Mucosa of stomach (tissue), 1 donor: ENCODE measurements around the gene SETBP1.

ENCODE experiments used
- H3K27me3 ChIP-seq: one replicate; pipeline ENCODE4 v1.7.0; 2013; ENCODE audit warnings: mild to moderate bottlenecking, low read length; ENCODE audit not compliant: control insufficient read depth, insufficient read depth
- H3K36me3 ChIP-seq: one replicate; pipeline ENCODE4 v1.7.0; 2013; ENCODE audit warnings: low read length; ENCODE audit not compliant: control insufficient read depth, insufficient read depth
- H3K4me1 ChIP-seq: one replicate; pipeline ENCODE4 v1.7.0; 2013; ENCODE audit warnings: mild to moderate bottlenecking, low read length; ENCODE audit not compliant: control insufficient read depth, insufficient read depth
- H3K4me3 ChIP-seq: one replicate; pipeline ENCODE4 v1.7.0; 2013; ENCODE audit warnings: low read length
- H3K9ac ChIP-seq: one replicate; pipeline ENCODE4 v1.7.0; 2013; ENCODE audit warnings: mild to moderate bottlenecking, low read length, moderate library complexity
- H3K9me3 ChIP-seq: one replicate; pipeline ENCODE4 v1.7.0; 2013; ENCODE audit warnings: mild to moderate bottlenecking, low read length, moderate library complexity; ENCODE audit not compliant: control insufficient read depth
- donor health status: Pancreatic carcinoma.

Gene SETBP1

DNA sequence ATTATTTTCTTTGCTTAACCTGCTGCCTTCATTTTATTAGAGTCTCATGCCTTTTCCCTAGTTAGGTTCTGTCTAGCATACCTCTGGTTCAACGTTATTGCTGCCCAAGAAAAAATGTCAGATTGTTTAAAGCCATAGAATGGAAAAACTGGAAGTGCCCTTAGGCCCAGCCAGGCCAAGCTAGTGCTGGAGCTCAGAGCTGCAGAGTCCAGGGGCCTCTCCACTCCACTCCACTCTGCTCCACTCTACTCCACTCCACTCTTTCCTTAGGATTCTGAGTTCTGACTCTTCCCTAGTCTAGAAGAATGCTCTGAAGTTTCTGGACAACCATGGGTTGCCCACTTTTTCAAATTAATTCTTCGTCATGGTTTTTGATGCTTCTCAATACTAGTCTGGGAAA is 155.6 kb downstream of the SETBP1 start:
- Histone ChIP-seq H3K9me3 (no peaks in the 10 kb centered on the region), H3K4me3 (no peak overlapping the region), H3K9ac (no peak overlapping the region), H3K27me3 (no peaks in the 10 kb centered on the region), H3K36me3 (no peaks in the 10 kb centered on the region), H3K4me1 (peaks cover 10% of the 10 kb centered on the region)

DNA sequence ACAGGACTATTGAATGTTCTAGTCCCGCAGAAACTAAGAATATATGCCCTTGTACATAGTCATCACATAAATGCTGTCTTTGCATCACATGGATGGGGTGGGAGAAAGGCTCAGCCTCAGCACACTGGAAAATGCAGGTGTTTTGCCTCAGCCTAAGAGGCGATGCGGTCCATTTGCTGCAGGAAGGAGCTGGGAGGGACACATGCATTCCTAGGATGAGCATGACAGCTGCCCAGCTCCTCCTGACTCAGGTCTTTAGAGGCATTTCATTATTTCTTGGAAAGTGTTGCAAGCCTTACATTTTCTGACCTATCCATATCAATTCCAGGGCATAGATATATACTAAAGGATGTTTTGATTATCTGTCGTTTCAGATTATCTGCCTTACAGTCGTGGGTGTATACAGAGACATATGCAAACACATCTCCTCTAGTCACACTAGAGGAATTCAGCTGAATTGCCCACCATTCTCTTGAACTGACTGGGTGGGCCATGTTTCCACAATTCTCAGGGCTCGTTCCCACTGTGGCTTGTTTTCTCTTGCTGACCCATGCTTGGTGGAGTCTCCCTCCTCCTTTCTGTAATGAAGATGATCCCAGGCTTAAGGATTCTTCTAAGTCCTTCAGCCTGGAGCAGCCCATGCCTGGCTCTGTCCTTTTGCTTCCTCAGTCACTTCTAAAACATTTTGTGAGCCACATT is 156.9 kb downstream of the SETBP1 start:
- H3K9ac ChIP-seq, result no peak overlapping the region
- H3K27me3 ChIP-seq, result no peaks in the 10 kb centered on the region
- H3K4me1 ChIP-seq, result peaks cover 16% of the 10 kb centered on the region
- H3K4me3 ChIP-seq, result no peak overlapping the region
- H3K9me3 ChIP-seq, result no peaks in the 10 kb centered on the region
- no peaks in the 10 kb centered on the region for H3K36me3 ChIP-seq

DNA sequence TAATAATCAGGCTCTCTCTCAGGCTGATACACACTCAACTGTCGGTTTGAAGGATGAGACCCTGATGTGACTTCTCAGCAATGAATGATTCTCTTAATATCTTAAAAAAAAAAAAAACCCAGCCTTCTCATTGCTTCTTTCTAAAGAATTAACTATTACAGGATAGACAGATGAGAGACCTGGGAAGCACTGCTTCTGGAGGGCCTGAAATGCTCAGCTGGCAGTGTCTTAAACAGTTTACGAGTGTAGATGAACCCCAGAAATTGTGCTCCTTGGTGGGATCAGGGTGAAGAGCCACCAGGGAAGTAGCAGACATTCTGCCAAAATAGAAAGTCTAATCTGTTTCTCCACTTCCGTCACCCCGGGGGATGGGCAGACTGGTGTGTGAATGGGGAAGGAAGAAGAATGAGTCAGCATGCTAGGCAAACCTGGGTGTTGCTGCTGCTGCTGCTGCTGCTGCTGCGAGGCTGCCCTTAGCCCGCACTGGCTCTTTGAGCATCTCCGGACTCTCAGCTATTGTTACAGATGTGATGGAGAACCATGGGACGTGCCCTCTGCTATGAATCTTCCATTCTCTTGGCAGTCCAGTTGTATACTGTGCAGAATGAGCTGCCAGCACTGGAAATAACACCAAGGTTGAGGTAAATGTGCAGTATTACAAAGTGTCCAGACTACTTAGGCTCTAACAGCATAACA is 158.4 kb downstream of the SETBP1 start:
- H3K36me3 ChIP-seq, result no peaks in the 10 kb centered on the region
- no peaks in the 10 kb centered on the region for H3K27me3 ChIP-seq
- H3K9me3 ChIP-seq, result no peaks in the 10 kb centered on the region
- no peak overlapping the region for H3K9ac ChIP-seq
- H3K4me3 ChIP-seq, result no peak overlapping the region
- H3K4me1 ChIP-seq, result peaks cover 16% of the 10 kb centered on the region

DNA sequence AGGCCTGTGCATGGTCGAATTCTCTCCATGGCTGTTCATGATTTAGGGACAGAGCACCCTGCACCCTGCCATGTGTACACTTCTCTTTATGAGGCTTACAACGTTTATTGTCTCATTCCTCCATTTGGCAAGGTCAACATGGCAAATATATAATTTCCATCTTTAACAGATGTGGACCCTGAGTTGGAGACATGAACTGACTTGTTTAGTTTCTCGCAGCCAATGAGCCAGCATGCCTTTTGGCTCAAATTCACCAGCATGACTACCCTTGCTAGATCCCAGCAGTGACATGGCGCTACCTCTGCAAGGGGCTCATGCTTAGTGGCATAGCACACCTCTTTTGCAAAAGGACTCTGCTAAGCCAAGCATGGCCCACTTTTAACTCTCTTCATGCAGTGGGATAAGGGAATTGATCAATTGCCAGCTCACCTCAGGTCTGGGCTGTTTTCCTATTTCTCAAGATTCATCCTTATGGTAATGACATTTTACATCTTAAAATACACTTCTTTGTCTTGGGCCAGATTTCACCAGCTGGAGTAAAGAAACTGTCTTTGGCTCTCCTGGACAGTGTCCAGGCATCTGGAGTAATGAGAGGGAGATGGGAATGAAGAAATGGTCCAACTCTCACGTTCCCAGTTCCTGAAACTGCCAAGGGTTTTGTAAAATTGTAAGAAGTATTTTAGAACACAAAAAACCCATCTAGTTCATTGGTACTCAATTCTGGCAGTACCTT is 159.5 kb downstream of the SETBP1 start:
- H3K9ac ChIP-seq, result no peak overlapping the region
- H3K36me3 ChIP-seq, result no peaks in the 10 kb centered on the region
- peaks cover 16% of the 10 kb centered on the region for H3K4me1 ChIP-seq
- H3K4me3 ChIP-seq, result no peak overlapping the region
- H3K9me3 ChIP-seq, result no peaks in the 10 kb centered on the region
- H3K27me3 ChIP-seq, result no peaks in the 10 kb centered on the region

DNA sequence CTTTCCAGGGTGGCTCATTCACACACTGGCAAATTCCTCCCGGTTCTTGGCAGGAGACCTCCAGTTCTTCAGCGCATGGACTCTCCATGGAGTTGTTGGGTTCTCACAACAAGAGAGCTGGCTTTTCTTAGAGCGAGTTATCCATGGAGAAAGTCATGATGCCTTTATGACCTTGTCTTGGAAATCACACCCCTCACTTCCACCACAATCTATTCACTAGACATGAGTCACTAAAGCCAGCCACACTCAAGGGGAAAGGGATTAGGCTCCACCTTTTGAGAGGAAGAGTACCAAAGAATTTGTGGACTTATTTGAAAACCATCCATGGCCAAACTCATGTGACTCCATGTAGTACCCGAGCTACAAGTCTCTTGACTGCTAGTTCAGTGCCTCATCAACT is 160.5 kb downstream of the SETBP1 start:
- Histone ChIP-seq H3K9me3 (no peaks in the 10 kb centered on the region), H3K9ac (no peak overlapping the region), H3K4me3 (no peak overlapping the region), H3K27me3 (no peaks in the 10 kb centered on the region), H3K36me3 (no peaks in the 10 kb centered on the region), H3K4me1 (peaks cover 16% of the 10 kb centered on the region)

DNA sequence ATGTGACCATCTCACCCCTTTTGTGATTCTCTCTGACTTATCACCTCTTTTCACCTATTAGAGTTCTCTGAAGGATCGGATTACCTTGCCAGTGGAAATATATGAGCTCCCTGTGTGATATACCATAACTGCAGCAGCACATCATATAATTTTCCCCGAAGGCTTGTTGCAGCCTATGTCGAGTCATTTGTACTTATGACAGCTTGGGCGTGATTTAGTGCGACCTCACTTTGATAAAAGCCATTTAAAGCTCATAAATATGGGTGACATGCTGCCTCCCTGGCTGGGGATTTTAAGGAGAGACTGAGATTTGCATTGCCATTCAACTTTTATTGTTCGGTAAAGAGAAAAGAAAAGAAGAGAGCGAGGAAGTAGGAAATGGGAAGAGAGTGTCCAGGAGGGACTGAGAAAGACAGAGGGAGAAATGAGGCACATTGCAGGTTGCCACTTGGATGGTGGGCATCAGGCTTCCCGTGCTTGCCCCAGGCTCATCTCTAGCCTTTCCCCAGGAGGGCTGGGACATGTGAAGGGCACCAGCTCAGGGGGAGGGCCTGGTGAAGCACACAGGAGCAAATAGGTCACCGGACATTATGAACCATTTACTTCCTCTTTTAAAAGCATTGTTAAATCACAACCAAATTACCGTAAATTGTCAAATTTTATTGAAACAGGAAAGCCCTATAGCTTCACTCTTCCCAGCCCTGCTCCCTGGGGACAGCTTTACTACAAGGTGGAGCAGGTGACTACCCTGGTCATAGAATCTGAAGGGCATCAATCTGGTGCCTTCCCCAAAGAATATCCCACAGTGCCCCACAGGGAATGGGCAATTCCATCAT is 161.3 kb downstream of the SETBP1 start:
- Histone ChIP-seq H3K9me3 (no peaks in the 10 kb centered on the region), H3K4me3 (no peak overlapping the region), H3K4me1 (peaks cover 16% of the 10 kb centered on the region), H3K9ac (no peak overlapping the region), H3K36me3 (no peaks in the 10 kb centered on the region), H3K27me3 (no peaks in the 10 kb centered on the region)

DNA sequence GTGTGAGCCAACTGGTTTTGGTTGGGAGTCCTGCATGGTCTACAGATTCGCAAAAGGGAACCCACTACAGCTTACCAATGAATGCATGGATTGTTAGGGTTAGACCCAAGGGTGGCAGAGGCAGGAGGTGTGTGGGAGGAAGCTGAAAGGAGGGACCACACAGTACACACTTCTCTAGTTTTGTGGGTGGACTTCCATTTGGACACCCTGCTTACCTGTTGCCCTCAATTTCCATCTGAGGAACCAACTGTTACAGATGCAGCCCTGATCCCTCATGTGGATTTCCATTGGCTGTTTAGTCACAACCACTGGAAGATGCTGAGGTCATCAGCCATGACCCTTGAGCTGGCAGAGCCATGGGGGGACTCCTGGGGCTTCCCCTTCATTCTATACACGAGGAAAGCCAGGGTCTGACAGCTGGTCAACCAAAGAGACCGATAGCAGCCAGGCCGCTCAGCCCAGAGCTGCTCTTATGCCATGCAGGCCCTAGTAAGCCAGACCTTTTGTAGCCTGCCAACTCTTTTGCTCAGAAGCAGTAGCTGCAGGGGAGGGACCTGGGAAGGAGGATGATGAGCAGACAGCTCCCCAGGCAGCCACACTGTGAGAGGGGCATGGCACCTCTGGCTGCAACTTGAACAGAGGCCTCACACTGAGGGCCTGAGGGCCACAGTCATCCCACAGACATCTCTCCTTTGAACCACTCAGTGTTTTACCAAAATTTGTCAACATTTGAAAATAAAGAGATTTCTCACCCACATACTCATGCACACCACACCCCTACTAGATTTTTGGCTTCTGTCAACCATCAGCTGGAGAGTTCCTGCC is 162.1 kb downstream of the SETBP1 start:
- no peaks in the 10 kb centered on the region for H3K9me3 ChIP-seq
- H3K4me1 ChIP-seq, result peaks cover 16% of the 10 kb centered on the region
- no peak overlapping the region for H3K4me3 ChIP-seq
- H3K9ac ChIP-seq, result no peak overlapping the region
- no peaks in the 10 kb centered on the region for H3K27me3 ChIP-seq
- no peaks in the 10 kb centered on the region for H3K36me3 ChIP-seq

DNA sequence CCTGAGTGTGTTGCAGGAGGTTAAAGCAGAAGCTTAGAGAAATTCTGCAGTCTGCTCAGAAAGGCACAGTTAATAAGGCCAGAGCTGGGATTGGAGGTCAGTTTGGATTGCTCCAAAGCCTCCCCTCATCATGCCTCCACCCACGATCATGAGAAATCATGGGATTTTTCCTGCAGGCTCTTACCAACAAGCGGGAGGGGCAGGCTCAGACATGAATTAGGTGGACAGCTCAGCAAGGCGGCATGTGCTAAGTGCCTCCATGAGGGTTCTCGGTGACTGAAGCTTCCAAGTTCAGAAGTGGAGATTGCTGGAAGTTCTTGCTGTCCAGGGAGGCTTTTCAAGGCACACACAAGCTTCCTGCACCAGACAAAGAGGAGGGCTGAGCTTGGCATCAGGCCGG is 163.8 kb downstream of the SETBP1 start:
- Histone ChIP-seq H3K9ac (no peak overlapping the region), H3K4me3 (no peak overlapping the region), H3K36me3 (no peaks in the 10 kb centered on the region), H3K27me3 (no peaks in the 10 kb centered on the region), H3K9me3 (no peaks in the 10 kb centered on the region), H3K4me1 (peaks cover 8% of the 10 kb centered on the region)

DNA sequence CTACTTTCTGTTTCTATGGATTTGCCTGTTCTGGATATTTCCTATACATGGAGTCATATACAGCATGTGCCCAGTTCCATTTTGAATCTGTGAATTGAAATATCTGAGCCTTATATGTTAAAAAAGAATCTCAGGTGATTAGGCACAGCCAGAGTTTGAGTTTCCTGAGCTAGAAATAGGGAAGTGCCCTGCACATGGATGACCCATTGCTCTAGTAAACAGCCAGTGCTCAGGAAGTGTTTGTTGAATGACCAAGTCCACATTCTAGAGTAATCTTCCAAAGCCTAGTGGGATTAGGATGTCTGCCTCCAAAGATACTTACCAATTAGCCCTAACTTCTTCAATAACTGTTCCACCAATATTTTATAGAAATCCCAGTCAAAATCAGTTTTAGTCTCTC is 165.8 kb downstream of the SETBP1 start:
- Histone ChIP-seq H3K9me3 (no peaks in the 10 kb centered on the region), H3K36me3 (no peaks in the 10 kb centered on the region), H3K4me3 (no peak overlapping the region), H3K4me1 (peaks cover 5% of the 10 kb centered on the region), H3K9ac (no peak overlapping the region), H3K27me3 (no peaks in the 10 kb centered on the region)

DNA sequence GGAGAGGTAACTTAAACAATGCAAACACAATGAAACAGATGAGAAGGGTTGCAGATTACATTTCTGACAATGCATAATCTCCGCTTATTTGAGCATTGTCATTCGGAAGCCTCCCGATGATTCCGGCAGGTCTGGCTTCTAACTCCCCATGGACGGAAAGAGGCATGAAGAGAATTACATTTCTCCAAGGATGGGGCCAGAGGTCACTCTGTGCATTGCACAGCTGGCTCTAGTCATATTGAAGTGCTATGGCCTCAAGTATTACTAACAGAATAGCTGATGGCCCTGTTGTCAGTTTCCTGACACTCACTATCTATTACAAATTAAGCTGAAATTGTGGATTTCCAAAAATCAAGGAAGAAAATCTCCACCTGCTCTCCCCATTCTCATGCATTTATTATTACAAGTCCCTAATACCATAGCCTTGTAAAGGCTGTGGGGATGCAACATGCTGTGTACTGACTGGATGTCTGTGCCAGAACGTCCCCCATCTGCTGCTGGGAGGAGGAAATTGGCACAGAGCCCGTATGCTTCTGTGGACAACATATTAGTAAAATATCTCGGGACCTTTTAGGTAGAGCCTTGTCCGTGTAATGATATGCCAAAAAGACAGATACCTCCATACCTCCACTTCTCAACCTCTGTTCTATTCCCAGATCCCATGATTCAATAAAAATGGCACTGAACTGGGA is 168.1 kb downstream of the SETBP1 start:
- no peaks in the 10 kb centered on the region for H3K4me1 ChIP-seq
- H3K4me3 ChIP-seq, result no peak overlapping the region
- no peaks in the 10 kb centered on the region for H3K9me3 ChIP-seq
- H3K9ac ChIP-seq, result no peak overlapping the region
- H3K36me3 ChIP-seq, result no peaks in the 10 kb centered on the region
- H3K27me3 ChIP-seq, result no peaks in the 10 kb centered on the region

DNA sequence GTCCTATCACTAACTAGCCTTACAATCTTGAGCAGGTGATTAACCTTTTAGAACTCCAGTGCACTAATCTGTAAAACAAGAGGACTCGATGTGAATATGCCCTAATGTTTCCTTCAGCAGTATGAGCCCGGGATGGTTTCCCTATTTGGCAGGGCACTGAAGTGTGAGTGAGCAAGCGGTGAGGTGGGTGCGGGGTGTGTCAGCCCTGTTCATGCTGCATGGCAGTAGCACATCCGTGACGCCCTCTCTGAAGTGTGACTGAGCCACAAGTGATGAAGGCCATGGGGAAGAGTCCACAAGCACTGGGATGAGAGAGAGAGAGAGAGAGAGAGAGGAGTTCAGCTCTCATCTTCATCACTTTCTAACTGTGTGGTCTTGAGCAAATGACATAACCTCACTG is 168.7 kb downstream of the SETBP1 start:
- no peaks in the 10 kb centered on the region for H3K36me3 ChIP-seq
- no peaks in the 10 kb centered on the region for H3K4me1 ChIP-seq
- no peak overlapping the region for H3K9ac ChIP-seq
- H3K9me3 ChIP-seq, result no peaks in the 10 kb centered on the region
- H3K27me3 ChIP-seq, result no peaks in the 10 kb centered on the region
- no peak overlapping the region for H3K4me3 ChIP-seq
